ENCODE results near the gene ZNF778.
"Not testable (repeated sequence)": the region's sequence is repeated elsewhere in the genome, so short reads cannot be mapped to it uniquely, and the experiment has no call there.

ZNF778 gene

DNA sequence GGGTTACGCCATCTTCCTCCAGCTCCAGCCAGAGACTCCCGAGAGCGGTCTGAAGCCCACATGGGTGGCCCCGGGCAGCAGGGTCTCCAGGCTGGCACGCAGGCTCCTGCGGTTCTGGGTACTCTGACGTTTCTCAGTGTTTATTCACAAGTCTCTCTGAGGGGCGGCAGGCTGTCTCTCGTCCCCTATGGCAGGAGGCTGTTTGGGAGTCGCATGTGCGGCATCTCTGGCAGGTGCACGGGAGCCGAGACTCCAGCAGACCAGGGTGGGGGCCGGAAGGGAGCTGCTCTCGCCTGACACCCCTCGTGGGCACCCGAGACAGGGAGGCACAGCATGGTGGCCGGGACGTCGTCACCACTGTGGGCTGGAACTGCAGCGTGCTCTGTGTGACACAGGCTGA lies 48.1 kb downstream of the ZNF778 start:
- H3K4me1 ChIP-seq (ENCODE audit: control insufficient read depth, insufficient read depth, low read length): peaks cover 7% of the 10 kb centered on the region
- no peak overlapping the region for H3K4me3 ChIP-seq (ENCODE audit: low read length)
- no peaks in the 10 kb centered on the region for H3K27me3 ChIP-seq (ENCODE audit: control insufficient read depth, insufficient read depth, low read length)
- peaks cover 7% of the 10 kb centered on the region for H3K36me3 ChIP-seq (ENCODE audit: control insufficient read depth, insufficient read depth, low read length)
- H3K9me3 ChIP-seq (ENCODE audit: control insufficient read depth, low read length): no peaks in the 10 kb centered on the region
- no peak overlapping the region for H3K9ac ChIP-seq (ENCODE audit: low read length)

DNA sequence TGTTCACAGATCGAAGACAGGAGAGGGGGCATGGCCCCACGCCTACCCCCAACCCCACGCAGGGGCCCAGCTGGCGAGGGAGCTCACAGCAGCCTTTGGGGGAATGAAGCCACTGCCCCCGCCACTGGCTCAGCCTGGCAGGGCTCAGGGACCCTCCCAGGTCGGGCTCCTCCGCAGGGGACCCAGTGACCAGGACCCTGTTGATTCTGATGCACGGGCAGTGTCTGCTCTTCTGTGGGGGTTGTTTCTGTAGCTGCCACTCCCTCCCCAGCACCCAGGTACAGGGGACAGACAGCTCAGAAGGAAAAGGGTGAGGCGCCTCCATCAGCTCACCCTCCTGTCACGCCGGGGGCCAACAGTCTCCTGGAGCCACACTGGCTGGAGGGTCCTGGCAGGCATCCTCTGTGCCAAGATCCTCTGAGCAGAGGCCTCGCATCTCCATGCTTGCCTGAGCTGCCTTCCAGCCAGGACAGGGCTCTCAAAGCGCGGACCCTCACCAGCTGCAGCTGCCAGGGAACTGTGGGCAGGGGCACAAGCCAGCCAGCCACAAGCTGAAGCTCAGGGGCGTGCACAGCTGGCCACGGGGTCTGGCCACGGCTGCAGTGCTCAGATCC lies 49.1 kb downstream of the ZNF778 start:
- no peaks in the 10 kb centered on the region for H3K27me3 ChIP-seq (ENCODE audit: control insufficient read depth, insufficient read depth, low read length)
- peaks cover 3% of the 10 kb centered on the region for H3K4me1 ChIP-seq (ENCODE audit: control insufficient read depth, insufficient read depth, low read length)
- no peak overlapping the region for H3K4me3 ChIP-seq (ENCODE audit: low read length)
- H3K9ac ChIP-seq (ENCODE audit: low read length): no peak overlapping the region
- H3K36me3 ChIP-seq (ENCODE audit: control insufficient read depth, insufficient read depth, low read length): peaks cover 7% of the 10 kb centered on the region
- no peaks in the 10 kb centered on the region for H3K9me3 ChIP-seq (ENCODE audit: control insufficient read depth, low read length)

DNA sequence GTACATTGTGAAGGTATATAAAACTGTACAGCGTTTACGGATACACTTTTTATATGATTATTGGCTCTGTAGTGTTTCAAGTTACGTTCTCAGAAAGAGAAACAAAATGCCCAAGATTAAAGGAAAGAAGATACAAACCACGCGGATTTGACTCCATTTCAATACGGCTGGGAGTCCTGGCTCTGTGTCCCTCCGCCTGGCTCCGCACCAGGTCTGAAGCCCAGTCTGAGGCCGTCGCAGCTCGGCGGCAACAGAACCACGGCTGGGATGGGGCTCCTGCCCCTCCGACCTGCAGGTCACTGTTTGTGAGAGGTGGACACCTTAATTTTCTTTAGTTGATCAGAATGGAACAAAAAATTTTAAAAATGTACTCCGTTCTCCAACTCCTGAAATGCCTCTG lies 50.2 kb downstream of the ZNF778 start:
- H3K36me3 ChIP-seq (ENCODE audit: control insufficient read depth, insufficient read depth, low read length): not testable (repeated sequence)

DNA sequence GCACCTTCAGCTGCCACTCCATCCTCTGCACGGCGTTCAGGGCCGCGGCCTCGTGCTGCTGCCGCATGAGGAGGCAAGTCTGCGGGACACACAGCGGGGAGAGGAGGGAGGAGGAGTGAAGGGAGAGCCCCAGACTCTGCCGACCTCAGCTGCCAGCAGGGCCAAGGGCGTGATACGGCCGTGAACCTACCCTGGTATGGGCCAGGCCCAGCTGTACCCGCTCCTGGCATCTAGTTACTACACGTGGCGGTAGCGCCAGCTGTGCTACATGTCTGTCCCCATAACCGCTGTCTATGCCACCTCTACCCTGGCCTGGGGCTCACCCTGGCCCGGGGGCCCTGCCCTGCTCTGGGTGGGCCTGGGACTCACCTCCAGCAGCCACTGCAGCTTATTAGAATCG lies 51.1 kb downstream of the ZNF778 start:
- H3K36me3 ChIP-seq (ENCODE audit: control insufficient read depth, insufficient read depth, low read length): peaks cover 7% of the 10 kb centered on the region
- no peak overlapping the region for H3K4me3 ChIP-seq (ENCODE audit: low read length)
- no peaks in the 10 kb centered on the region for H3K27me3 ChIP-seq (ENCODE audit: control insufficient read depth, insufficient read depth, low read length)
- H3K4me1 ChIP-seq (ENCODE audit: control insufficient read depth, insufficient read depth, low read length): no peaks in the 10 kb centered on the region
- no peaks in the 10 kb centered on the region for H3K9me3 ChIP-seq (ENCODE audit: control insufficient read depth, low read length)
- H3K9ac ChIP-seq (ENCODE audit: low read length): no peak overlapping the region

More for the DNA sequence above, 50.2 kb downstream of the ZNF778 start:
- H3K9ac ChIP-seq (ENCODE audit: low read length); H3K27me3 ChIP-seq (ENCODE audit: control insufficient read depth, insufficient read depth, low read length); H3K4me1 ChIP-seq (ENCODE audit: control insufficient read depth, insufficient read depth, low read length); H3K9me3 ChIP-seq (ENCODE audit: control insufficient read depth, low read length); H3K4me3 ChIP-seq (ENCODE audit: low read length): not testable (repeated sequence)

DNA sequence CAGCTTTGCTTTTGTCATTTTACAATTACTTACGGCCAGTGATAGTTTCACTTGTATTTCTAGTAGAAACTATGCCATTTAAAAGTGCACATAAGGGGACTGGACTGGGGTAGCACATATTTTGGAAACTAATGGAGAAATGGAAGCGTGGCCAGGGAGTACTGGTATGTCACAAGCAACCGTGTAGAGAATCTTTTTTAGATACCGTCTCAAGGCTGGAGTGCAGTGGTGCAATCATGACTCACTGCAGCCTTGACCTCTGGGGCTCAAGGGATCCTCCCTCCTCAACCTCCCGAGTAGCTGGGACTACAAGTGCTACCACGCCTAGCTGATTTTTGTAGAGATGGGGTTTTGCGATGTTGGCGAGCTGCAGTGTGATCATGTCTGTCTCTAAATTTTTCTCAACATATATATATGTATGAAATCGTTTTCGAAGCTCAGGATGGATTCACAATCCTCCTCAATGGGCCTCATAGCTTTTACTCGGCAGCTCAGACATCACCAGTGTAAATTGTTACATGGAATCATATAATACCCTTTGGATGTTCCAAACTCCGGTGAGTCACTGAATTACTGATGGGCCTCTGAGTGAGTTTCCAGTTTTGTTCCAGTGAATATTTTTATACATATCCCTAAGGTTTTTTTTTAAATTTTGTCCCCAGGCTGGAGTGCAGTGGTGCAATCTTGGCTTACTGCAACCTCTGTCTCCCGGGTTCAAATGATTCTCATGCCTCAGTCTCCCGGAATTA lies 51.7 kb downstream of the ZNF778 start:
- H3K4me3 ChIP-seq (ENCODE audit: low read length): no peak overlapping the region
- H3K36me3 ChIP-seq (ENCODE audit: control insufficient read depth, insufficient read depth, low read length): peaks cover 12% of the 10 kb centered on the region
- no peaks in the 10 kb centered on the region for H3K9me3 ChIP-seq (ENCODE audit: control insufficient read depth, low read length)
- H3K9ac ChIP-seq (ENCODE audit: low read length): no peak overlapping the region
- H3K27me3 ChIP-seq (ENCODE audit: control insufficient read depth, insufficient read depth, low read length): no peaks in the 10 kb centered on the region
- H3K4me1 ChIP-seq (ENCODE audit: control insufficient read depth, insufficient read depth, low read length): no peaks in the 10 kb centered on the region

DNA sequence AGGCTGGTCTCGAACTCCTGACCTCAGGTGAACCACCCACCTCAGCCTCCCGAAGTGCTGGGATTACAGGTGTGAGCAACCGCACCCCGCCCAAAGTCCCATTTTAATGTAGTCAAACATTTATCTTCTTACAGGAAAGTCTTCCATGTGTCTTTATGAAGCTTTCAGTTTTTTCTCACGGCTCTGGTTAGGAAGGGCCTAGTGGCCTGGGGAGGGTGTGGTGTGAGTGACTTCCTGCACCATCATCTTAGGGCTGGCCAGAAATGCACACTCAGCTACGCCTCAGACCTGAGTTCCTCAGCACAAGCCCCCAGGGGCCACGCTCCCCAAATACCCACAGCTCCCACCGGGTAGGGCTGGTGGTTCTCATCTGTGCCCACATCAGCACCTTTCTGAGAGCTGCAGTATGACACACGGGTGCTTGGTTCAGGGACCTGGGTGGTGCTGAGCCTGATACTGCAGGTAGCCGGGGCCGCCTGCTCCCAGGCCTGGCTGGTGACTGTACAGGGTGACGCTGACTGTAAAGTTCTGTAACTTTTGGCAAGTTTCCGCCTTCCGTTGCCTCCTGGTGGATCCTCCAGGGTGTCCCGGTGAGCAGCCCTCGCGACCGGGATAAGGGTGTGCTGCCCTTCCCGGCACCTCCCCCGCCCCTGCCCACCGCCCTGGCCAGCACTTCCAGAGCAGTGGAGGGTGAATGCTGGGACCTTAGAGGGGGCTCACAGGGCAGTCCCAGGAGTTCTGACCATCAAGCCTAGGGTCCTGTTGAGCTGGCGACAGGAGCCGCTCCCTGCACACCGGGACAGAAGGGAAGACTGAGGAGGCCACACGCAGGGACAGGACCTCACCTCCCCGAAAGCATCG lies 52.5 kb downstream of the ZNF778 start:
- no peak overlapping the region for H3K9ac ChIP-seq (ENCODE audit: low read length)
- no peaks in the 10 kb centered on the region for H3K27me3 ChIP-seq (ENCODE audit: control insufficient read depth, insufficient read depth, low read length)
- H3K4me3 ChIP-seq (ENCODE audit: low read length): no peak overlapping the region
- H3K4me1 ChIP-seq (ENCODE audit: control insufficient read depth, insufficient read depth, low read length): no peaks in the 10 kb centered on the region
- H3K9me3 ChIP-seq (ENCODE audit: control insufficient read depth, low read length): no peaks in the 10 kb centered on the region
- peaks cover 12% of the 10 kb centered on the region for H3K36me3 ChIP-seq (ENCODE audit: control insufficient read depth, insufficient read depth, low read length)

DNA sequence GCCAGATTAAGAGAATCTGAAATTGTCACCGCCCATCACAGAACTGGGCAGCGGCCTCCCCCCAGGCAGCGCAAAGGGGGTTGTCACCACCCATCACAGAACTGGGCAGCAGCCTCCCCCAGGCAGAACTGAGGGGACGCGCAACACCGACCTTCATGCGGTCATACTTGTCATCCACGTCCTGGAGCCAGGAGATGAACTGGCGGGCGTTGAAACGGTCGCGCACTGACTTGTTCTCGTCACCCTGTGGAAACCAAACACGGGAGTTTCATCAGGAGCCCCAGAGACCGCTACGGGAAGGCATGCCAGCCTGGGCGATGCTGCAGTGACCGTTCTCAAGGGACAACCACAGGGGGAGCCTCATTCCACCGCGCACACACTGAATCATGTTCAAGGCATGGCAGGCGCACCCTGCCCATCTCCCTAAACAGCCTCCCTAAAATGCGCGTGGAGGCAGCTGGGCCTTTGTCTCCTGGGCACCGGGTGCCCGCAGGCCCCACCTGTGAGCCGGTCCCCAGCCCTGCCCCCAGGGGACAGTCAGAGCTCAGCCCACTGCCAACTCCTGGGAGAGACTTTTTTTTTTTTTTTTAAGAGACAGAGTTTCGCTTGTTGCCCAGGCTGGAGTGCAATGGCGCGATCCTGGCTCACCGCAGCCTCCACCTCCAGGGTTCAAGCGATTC lies 53.3 kb downstream of the ZNF778 start:
- H3K9ac ChIP-seq (ENCODE audit: low read length): no peak overlapping the region
- H3K36me3 ChIP-seq (ENCODE audit: control insufficient read depth, insufficient read depth, low read length): peaks cover 16% of the 10 kb centered on the region
- no peaks in the 10 kb centered on the region for H3K9me3 ChIP-seq (ENCODE audit: control insufficient read depth, low read length)
- no peaks in the 10 kb centered on the region for H3K4me1 ChIP-seq (ENCODE audit: control insufficient read depth, insufficient read depth, low read length)
- no peaks in the 10 kb centered on the region for H3K27me3 ChIP-seq (ENCODE audit: control insufficient read depth, insufficient read depth, low read length)
- no peak overlapping the region for H3K4me3 ChIP-seq (ENCODE audit: low read length)

DNA sequence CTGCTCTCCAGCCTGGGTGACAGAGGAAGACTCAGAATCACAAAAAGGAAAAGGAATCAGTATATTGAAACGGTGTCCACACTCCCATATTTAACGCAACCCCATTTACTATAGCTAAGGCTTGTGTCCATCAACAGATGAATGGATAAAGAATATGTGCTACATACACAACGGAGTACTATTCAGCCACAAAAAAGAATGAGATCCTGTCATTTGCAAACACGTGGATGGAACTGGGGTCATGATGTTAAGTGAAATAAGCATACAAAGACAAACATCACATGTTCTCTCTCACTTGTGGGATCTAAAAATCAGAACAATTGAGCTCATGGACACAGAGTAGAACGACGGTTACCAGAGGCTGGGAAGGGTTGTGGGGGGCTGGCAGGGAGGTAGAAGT lies 55.1 kb downstream of the ZNF778 start:
- Histone ChIP-seq H3K36me3 (ENCODE audit: control insufficient read depth, insufficient read depth, low read length) (peaks cover 16% of the 10 kb centered on the region), H3K9ac (ENCODE audit: low read length) (no peak overlapping the region)

DNA sequence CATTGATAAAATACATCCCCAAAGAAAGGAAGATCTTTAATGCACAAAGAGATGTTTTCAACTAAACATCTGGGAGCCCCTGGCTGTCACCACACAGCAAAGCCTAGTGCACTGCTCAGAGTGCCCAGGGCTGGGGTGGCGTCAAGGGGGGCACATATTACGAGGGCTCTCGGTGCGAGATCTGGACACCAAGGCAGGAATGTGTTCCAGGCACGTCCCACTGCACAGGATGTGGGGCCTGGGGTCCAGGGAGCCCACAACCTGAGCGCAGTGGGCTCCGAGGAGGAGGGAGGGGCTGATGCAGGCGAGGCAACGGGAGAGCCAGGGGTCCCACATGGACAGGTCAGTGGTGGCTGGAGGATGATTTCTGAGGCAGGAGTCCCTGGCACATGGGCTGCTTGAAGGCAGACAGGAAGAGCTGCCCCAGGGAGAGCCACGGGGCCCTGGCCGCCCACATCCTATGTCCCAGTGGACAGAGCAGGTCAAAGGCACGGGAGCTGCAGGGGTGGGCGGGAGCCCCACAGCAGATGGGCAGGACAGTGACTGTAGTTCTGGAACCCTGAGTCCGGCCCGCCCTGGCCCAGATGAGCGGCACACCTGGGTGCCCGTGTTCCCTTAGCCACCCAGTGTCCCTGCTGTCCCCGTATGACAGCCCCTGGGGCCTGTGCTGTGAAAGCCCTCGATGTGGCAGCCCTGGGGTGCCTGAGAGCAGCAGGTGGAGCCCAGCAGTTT lies 56.4 kb downstream of the ZNF778 start:
- Histone ChIP-seq H3K4me3 (ENCODE audit: low read length) (no peak overlapping the region), H3K9me3 (ENCODE audit: control insufficient read depth, low read length) (no peaks in the 10 kb centered on the region), H3K27me3 (ENCODE audit: control insufficient read depth, insufficient read depth, low read length) (no peaks in the 10 kb centered on the region), H3K4me1 (ENCODE audit: control insufficient read depth, insufficient read depth, low read length) (no peaks in the 10 kb centered on the region), H3K9ac (ENCODE audit: low read length) (no peak overlapping the region), H3K36me3 (ENCODE audit: control insufficient read depth, insufficient read depth, low read length) (peaks cover 16% of the 10 kb centered on the region)

More for the DNA sequence above, 55.1 kb downstream of the ZNF778 start:
- no peaks in the 10 kb centered on the region for H3K9me3 ChIP-seq (ENCODE audit: control insufficient read depth, low read length)
- H3K27me3 ChIP-seq (ENCODE audit: control insufficient read depth, insufficient read depth, low read length): no peaks in the 10 kb centered on the region
- no peaks in the 10 kb centered on the region for H3K4me1 ChIP-seq (ENCODE audit: control insufficient read depth, insufficient read depth, low read length)
- H3K4me3 ChIP-seq (ENCODE audit: low read length): no peak overlapping the region

DNA sequence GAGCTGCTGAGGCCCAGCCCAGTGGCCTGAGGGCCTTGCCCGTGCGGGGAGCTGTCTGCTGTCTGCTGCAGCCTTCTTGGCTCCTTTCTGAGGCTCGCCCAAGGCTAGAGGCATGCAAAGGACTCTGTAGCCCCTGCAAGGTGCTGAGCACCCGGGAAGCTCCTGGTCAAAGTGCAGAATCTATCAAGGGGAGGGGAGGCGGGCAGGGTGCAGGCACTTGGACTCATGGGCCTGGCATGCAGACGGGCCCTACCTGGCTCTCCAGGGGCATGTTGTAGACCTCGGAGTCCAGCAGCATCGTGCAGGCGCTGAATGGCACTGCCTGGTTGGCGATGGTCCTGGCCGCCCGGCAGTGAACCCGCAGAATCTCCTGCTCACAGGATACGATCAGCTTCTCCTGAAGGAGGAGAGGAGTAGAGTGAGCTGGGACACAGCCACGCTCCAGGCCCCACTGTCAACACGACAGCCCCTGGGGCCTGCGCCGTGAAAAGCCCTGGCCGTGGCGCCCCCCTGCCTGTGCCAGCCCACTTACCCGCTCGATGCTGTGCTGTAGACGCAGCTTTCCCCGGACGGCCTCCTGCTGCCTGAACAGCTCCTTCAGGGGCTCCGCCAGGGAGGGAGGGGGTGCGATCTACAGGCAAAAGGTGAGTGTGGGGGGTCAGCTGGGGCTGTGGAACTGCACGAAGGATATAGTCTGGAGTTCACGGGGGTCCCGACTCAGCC lies 57.2 kb downstream of the ZNF778 start:
- H3K27me3 ChIP-seq (ENCODE audit: control insufficient read depth, insufficient read depth, low read length): no peaks in the 10 kb centered on the region
- H3K9me3 ChIP-seq (ENCODE audit: control insufficient read depth, low read length): no peaks in the 10 kb centered on the region
- no peak overlapping the region for H3K9ac ChIP-seq (ENCODE audit: low read length)
- no peaks in the 10 kb centered on the region for H3K4me1 ChIP-seq (ENCODE audit: control insufficient read depth, insufficient read depth, low read length)
- H3K4me3 ChIP-seq (ENCODE audit: low read length): no peak overlapping the region
- H3K36me3 ChIP-seq (ENCODE audit: control insufficient read depth, insufficient read depth, low read length): peaks cover 16% of the 10 kb centered on the region

DNA sequence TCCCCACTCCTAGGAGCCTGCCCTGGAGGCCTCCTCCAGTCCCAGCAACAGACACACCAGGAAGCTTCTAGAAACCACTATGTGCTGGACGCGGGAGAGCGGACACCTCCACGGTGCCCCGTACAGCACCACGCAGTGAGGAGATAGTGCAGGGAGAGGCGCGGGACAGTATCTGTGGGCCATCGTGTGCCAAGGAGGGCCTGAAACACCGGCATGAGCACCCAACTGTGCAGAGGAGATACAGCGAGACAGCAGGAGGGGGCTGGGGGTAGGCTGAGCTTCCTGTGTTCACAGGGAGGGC lies 57.7 kb downstream of the ZNF778 start:
- H3K9ac ChIP-seq (ENCODE audit: low read length): no peak overlapping the region
- no peaks in the 10 kb centered on the region for H3K27me3 ChIP-seq (ENCODE audit: control insufficient read depth, insufficient read depth, low read length)
- H3K9me3 ChIP-seq (ENCODE audit: control insufficient read depth, low read length): no peaks in the 10 kb centered on the region
- peaks cover 11% of the 10 kb centered on the region for H3K36me3 ChIP-seq (ENCODE audit: control insufficient read depth, insufficient read depth, low read length)
- no peaks in the 10 kb centered on the region for H3K4me1 ChIP-seq (ENCODE audit: control insufficient read depth, insufficient read depth, low read length)
- no peak overlapping the region for H3K4me3 ChIP-seq (ENCODE audit: low read length)
